Stimulated activated CD8-positive, alpha-beta memory T cell treated with anti-CD3 and anti-CD28 coated beads, Interleukin-15, amount 100 ng/mL, for 1 hour (primary cell): ENCODE data around the gene TRIM5.
"Not testable (repeated sequence)": the region's sequence is repeated elsewhere in the genome, so short reads cannot be mapped to it uniquely, and the experiment has no call there.

Source experiments
- DNase-seq: peaks from one replicate; pipeline ENCODE4 v3.0.0-alpha.2; 2020; ENCODE audit warnings: low read depth

TRIM5 gene, protein sequence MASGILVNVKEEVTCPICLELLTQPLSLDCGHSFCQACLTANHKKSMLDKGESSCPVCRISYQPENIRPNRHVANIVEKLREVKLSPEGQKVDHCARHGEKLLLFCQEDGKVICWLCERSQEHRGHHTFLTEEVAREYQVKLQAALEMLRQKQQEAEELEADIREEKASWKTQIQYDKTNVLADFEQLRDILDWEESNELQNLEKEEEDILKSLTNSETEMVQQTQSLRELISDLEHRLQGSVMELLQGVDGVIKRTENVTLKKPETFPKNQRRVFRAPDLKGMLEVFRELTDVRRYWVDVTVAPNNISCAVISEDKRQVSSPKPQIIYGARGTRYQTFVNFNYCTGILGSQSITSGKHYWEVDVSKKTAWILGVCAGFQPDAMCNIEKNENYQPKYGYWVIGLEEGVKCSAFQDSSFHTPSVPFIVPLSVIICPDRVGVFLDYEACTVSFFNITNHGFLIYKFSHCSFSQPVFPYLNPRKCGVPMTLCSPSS

DNA sequence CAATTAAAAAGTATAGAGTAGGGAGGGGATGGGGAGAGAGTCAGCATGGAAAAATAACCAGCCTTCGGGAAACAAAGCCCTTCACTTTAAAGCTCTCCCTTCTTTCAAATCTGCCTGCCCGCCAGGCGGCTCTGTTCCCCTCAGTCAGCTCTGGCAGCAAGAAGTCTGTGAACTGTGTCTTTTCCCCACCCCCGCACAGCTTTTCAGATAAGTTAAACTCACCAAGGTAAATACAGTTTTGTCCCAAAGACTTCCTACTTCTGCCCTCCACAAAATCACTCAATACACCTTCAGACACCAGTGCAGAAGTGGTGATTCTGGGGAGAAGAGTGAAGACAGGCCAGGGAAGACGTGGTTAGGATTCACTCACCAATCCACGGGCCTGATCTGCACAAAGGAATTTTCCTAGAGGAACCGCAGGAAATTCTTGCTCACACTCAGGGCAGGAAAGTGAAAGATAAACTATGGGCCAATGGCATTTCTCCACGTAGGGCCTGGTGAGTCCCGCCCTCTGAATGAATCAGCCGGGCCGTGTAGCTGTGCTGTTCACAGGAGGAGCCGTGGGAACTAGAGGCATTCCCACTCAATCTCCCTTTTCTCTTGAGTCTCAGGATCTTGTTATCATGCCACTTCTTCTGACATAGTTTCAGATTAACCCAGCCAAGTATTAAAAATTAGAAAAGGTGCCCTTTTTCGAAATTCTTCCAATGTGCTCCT is at the start of gene TRIM5:
TRIM5 (minus strand) TSS at position 429 of the 717 bp plus-strand sequence. CDS start 4,897 bp downstream, outside the sequence.
- peak; percentile 65 for DNase-seq

DNA sequence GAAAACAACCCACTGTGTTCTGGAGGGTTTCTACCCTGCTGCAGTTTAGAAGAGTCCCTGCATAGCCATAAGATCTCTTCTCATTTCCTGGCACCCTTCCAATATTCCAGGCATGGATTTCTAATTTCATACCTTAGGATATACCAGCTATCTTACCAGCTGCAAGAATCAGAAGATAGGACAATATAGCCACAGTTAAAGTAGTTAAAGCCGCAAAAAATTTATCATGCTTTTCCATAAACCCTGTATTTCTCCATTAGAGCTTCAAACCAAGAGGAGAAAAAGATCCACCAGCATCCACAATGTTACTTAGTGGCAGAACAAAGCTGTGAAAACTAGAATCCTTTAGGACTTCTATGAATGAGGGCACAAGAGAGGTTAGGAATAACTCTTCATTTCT is 42.8 kb upstream of the TRIM5 start:
- no peak for DNase-seq

DNA sequence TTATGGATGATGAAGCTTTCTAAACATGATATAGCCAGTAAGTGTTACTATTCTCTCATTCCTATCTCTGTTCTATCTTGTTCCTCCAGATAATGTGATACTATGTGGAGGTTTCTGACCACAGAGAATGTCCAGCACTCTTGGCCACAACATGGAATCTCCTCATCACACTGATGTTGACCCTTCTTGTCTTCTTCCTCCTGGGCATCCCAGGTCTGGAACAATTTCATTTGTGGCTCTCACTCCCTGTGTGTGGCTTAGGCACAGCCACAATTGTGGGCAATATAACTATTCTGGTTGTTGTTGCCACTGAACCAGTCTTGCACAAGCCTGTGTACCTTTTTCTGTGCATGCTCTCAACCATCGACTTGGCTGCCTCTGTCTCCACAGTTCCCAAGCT is 41.5 kb upstream of the TRIM5 start:
- DNase-seq = no peak

DNA sequence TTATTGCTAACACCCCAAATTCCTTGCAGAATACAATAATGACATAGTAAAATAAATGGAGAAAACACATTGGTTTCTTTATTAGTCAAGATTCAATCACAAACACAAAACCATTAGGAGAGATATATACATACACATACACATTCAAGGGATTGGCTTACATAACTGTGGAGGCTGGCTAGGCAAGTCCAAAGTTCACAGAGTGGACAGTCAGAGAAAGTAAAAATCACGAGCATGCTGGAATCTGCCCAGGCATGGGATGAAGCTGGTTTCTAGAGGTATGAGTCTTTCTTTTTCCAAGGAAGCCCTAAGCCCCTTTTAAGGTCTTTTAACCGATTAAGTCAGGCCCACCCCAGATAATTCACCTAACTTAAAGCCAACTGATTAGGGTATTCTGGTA is 37.7 kb upstream of the TRIM5 start:
- no peak for DNase-seq

DNA sequence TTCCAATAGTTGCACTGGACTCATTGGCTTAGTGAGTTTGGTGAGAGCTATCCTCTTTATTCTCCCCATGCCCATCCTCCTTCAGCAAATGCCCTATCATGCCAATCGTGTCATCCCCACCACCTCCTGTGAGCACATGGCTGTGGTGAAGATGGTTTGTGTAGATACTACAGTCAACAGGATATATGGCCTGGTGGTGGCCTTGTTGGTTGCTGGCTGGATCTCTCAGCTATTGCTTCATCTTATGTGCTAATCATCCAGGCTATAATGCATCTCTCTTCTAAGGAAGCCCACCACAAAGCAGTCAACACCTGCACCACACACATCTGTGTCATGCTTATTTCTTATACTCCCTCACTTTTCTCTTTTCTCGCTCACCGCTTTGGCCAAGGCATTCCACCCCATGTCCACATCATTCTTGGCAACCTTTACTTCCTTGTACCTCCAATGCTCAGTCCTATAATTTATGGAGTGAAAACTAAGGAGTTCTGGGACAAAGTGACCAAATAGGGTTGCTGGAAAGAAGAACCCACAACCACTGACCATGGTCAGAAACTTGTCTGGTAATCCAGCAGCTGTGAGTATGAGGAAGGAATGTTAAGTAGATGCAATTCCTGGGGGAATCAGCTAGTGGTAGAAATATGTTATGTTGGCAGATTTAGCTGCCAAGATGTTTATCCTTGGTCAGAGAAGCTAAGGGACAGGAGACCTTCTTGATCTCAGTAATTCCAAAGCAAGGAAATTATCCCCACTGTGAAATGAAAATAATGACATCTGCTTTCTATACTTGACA is 35.0 kb upstream of the TRIM5 start:
- no peak for DNase-seq

DNA sequence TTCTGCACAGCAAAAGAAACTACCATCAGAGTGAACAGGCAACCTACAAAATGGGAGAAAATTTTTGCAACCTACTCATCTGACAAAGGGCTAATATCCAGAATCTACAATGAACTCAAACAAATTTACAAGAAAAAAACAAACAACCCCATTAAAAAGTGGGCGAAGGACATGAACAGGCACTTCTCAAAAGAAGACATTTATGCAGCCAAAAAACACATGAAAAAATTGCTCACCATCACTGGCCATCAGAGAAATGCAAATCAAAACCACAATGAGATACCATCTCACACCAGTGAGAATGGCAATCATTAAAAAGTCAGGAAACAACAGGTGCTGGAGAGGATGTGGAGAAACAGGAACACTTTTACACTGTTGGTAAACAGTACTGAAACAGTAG is 31.6 kb upstream of the TRIM5 start:
- not testable (repeated sequence) for DNase-seq

DNA sequence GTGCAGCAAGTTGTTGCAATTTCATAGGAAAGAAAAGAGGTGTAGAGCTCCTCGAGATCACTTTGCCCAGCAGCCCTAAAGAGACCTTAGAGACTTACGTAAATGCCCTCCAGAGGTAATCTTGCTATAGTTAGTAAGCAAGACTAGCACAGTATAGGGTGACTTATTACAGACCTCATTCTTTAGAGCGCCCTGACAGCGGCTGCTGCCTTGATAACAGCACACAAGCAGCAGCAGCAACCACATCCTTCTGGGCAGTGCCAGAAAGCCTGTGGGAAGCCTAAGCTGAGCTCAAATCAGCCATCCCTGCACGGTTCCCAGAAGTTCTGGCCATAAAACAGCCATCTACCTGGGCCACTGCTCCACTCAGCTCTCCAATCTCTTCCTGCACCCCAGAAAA is 28.8 kb upstream of the TRIM5 start:
- DNase-seq = no peak

DNA sequence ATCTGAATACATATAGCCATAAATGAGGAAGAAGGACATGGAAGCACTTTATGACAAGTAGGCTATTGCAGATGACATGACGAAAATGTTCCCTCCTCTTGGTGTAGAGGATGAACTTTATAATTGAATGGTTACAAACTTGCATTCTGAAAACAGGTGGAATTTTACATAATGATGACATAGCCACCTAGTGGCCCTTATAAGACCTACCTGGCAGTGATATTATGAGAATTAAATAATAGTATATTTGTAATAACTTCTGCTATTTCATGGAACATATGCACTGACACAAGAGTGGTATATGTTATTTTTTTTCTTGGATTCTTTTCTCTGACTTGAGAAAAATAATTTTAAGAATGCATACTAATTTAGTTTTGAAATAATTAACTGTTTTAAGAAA is 27.6 kb upstream of the TRIM5 start:
- DNase-seq = no peak

DNA sequence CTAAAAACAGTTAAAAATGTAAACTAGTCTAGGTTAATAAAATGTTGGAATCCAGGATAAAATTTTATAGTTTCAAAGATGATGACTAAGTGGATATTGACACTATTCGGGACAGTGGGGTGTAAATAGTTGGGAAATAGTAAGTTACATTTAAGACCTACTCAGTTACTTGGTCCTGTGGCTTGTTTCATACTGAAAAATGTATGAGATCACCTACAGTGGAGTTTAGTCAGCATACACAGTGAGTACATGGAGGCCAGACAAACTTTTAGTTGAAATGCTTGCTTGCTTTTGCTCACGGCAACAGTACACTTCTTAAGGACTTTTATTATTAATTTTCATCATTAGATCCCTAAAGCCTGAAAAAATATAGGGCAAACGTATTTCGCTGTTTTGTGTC is 20.8 kb upstream of the TRIM5 start:
- no peak for DNase-seq

DNA sequence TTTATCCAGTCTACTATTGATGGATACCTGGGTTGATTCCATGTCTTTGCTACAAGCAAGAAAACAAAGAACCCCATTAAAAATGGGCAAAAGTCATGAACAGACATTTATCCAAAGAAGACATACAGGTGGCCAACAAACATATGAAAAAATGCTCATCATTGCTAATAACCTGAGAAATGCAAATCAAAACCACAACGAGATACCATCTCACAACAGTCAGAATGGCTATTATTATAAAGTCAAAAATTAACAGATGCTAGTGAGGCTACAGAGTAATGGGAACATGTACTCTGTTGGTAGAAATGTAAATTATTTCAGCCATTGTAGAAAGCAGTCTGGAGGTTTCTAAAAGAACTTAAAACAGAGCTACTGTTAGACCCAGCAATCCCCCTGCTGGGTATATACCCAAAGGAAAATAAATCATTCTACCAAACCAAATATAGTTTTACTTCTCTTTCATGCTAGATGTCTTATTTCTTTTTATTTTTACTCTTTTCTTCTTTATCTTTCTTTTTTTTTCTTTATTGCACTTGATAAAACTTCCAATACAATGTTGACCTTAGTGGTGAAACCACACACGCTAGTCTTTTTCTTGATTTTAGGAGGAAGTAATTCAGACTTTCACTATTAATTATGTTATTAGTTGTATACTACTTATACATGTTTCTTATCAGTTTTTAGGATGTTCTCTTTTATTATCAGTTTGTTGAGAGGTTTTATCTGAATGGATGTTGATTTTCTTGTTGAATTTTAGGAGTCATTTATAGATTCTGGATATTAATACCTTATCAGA is 19.1 kb upstream of the TRIM5 start:
- DNase-seq = no peak

DNA sequence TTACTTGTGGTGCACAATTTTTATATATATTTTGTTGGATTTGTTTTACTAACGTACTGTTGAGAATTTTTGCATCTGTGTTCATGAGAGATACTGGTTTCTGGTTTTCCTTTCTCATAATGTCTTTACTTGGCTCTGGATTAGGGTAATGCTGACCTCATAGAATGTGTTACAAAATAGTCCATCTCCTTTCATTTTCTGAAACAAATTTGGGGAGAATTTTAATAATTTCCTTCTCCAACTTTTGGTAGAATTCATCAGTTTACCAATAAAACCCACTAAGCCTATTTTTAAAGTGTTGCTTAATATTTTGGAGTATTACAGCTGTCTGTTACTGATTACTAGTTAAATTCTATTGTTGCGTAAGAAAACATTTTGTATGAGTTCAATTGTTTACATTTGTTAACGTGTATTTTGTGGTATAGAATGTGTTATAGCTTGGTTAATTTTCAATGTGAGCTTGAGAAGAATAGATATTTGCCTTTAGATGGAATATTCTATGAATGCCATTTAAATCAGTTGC is 16.2 kb upstream of the TRIM5 start:
- no peak for DNase-seq

DNA sequence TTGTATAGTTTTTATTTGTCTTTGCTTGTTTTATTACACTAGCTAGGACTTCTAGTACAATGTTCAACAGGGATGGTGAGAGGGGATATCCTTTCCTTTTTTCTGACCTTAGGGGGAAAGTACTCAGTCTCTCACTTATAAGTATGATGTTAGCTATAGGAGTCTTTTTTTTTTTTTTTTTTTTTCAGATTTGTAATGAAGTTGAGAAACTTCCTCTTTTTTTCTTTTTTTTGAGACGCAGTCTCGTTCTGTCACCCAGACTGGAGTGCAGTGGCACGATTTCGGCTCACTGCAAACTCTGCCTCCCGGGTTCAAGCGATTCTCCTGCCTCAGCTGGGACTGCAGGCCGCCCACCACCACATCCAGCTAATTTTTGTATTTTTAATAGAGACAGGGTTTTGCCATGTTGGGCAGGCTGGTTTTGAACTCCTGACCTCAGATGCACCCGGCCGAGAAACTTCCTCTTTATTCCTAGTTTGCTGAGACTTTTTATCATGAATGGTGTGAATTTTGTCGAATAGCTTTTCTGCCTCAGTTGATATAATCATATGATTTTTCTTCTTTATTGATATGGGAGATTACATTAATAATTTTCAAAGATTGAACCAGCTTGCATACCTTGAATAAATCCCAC is 15.7 kb upstream of the TRIM5 start:
- no peak for DNase-seq

DNA sequence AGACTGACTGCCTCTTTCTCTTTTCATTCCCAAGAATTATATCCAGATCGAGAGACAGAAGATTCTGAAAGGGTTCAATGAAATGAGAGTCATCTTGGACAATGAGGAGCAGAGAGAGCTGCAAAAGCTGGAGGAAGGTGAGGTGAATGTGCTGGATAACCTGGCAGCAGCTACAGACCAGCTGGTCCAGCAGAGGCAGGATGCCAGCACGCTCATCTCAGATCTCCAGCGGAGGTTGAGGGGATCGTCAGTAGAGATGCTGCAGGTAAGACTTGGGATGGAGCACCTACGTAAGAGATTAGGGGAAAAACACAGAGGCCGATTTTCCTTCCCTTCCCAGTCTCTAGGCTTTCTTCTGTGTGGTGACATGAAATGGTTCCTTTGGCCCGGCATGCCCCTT is 13.4 kb upstream of the TRIM5 start:
- DNase-seq = no peak

DNA sequence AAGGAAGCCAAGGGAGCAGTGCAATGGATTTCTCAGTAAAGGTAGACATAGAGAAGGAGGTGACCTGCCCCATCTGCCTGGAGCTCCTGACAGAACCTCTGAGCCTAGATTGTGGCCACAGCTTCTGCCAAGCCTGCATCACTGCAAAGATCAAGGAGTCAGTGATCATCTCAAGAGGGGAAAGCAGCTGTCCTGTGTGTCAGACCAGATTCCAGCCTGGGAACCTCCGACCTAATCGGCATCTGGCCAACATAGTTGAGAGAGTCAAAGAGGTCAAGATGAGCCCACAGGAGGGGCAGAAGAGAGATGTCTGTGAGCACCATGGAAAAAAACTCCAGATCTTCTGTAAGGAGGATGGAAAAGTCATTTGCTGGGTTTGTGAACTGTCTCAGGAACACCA is 11.3 kb upstream of the TRIM5 start:
- DNase-seq = no peak

DNA sequence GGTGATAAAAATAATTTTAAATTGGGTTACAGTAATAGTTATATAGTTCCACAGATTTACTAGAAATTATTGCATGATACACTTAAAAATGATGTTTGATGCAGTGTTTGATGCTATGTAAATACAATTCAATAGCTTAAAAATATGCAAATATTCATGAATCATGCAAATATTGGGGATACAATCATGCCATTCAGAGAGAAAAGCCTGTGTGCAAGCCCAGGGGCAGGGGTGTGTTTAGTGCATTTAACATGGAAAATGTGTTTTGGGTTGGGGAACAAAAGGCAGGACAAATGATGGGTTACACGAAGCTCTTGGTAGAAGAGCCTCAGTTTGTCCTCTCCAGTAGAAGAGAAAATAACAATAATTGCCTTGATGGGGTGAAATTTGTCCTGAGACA is 10.7 kb upstream of the TRIM5 start:
- no peak for DNase-seq

DNA sequence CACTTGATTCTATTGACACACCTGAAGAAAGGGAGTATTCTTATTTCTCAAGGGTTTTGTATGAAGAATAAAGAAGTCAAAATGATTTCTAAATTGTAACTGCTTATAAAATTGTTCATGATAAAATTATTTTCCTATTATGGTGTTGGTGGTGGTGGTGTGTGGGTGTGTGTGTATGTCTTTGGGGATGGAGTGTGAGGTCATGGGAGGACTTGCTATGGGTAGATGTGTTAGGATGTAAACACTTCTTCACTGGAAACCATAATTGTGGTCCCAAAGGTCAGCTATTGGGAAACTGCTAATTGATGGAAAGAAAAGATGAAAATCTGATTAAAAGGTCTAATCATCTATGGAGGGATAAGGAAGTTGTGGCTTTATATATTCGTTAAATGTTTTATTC is 9.8 kb upstream of the TRIM5 start:
- no peak for DNase-seq

DNA sequence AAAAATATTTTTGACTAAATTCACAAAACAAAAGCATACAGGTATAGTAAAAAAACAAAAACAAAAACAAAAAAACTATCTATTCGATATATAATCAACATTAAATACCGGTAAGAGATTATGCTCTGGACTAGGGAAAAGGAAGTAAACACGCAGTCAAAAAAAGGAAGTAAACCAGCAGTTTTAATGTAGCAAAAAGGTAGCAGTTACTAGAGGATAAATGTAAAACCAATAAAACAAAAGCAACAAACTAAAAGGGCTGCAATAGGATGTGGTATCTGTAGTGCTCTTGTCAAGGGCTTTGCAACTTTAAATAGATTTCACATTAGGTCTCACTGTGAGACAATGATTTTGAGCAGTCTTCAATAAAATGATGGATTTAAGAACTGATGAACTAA is 7.1 kb upstream of the TRIM5 start:
- DNase-seq = no peak

DNA sequence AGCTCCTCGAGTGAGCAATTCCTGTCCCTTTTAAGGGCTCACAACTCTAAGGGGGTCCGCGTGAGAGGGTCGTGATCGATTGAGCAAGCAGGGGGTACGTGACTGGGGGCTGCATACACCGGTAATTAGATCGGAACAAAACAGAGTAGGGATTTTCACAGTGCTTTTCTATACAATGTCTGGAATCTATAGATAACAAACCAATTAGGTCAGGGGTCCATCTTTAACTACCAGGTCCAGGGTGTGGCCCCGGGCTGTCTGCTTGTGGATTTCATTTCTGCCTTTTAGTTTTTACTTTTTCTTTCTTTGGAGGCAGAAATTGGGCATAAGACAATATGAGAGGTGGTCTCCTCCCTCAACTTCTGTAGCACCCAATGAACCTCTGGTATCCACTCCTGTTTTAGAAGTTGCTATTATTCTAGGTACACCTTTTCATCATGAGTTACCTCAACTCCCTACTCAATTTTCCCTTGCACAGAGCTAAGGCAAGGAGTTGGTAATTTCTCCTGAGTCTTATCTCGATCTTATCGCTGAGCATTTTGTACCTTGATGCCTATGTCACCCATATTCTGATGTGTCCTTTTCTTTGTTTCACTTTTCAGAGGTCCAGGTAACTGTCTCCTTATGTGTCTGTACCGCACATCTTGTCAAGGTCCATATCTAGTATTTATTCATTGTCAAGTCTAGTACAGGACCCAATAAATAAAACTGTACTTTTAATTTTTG is 6.5 kb upstream of the TRIM5 start:
- not testable (repeated sequence) for DNase-seq

DNA sequence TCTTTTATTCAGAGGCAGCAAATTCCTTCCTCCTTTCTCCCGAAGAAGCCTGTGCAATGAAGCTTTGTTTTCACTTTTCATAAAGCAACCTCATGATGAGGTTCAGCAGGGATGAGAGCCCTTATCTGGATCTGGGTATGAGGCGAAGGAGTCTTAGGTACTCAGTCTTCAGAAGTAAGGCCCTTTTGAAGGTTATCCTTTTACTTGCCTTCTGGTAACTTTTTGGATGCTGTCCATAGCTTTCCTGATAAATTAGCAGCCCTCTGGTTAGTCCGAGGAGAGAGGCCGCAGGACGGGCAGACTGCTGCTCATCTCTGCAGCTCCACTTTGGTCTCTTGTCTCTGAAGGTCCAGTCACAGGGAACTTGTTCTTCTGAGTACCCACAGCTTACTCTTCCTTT is 5.9 kb upstream of the TRIM5 start:
- no peak for DNase-seq

DNA sequence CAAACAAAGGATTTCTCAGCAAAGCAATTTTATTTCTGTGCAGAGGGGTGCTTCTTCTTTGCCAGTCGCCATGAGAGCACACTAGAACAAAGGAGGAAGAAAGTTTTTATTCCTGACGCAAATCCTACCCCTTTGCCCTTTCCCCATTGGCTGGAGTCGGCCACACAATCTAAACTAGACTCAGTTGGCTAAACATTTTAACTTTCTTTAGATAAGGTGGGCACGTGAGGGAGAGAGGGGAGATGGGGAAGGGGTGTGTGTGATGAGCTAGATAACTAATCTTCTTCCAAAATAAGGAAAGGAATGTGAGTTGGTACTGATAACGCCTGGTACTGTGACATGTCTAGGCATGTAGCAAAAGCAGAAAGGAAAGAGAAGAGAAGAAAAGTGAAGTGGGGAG is 5.3 kb upstream of the TRIM5 start:
- no peak for DNase-seq
